K562 (cell line): ENCODE results near the gene MID1IP1. TPM values are rescaled to one million over a fixed set of nuclear protein-coding genes. Genes with fewer than 3 reads are reported as not detected.

Experiments
- ATAC-seq: fragments of 200-7000 bp; cut with Tn5 transposase; 3 replicates; pipeline ENCODE4 v1.9.1; 2020; ENCODE audit warnings: moderate library complexity
- BruUV-seq: library from RNA; stranded (reverse); fragments of 400-500 nt; replicated peaks from 2 replicates; lab custom pipeline; 2021; lab: Mats Ljungman, UMichigan
- CTCF ChIA-PET: fragments of 300-600 bp; formaldehyde crosslinking; extraction: SDS; loops from one replicate; lab custom pipeline; 2021; ENCODE audit warnings: low intra/inter-chr PET ratio; lab: Yijun Ruan, JAX
- POLR2A ChIA-PET: fragments of 300-600, 350-650 bp; sonication (Branson Sonifier 250); formaldehyde crosslinking; extraction: SDS; loops from one replicate; lab custom pipeline; 2021; ENCODE audit warnings: antibody characterized with exemption, inconsistent platforms; lab: Yijun Ruan, JAX
- DNase-seq, 4 experiments: peaks; one replicate each; pipeline versions ENCODE4 v3.0.0 to v3.0.0-alpha.2; 2011 to 2018; ENCODE audit warnings: low spot score in 3 of 4, mixed read lengths in 3 of 4; ENCODE audit errors: extremely low read depth in 1 of 4
- FAIRE-seq: peaks from 2 replicates; lab custom pipeline; 2011; peaks lifted over from hg19 to GRCh38; lab: Jason Lieb, UNC
- H2AFZ ChIP-seq: 2 replicates; pipeline ENCODE4 v1.6.0; 2011; ENCODE audit warnings: low read depth, low read length, control low read depth, inconsistent platforms
- H3K27ac ChIP-seq: fragments of 200-600 bp; 3 replicates; pipeline ENCODE4 v1.8.0; 2011; ENCODE audit warnings: low read depth, mild to moderate bottlenecking, control low read depth, inconsistent platforms, low read length, moderate library complexity, mixed read lengths; ENCODE audit errors: extremely low read depth
- H3K27me3 ChIP-seq, 2 experiments: fragments of 300-600 bp in 1 of 2; 2 replicates in 1 of 2; 3 replicates in 1 of 2; pipeline versions ENCODE4 v1.6.0 to v1.8.0; 2011; ENCODE audit warnings: inconsistent platforms in 2 of 2, low read length in 2 of 2, mild to moderate bottlenecking in 1 of 2, mixed read lengths in 1 of 2, moderate library complexity in 1 of 2; ENCODE audit not compliant: control insufficient read depth in 2 of 2, insufficient read depth in 2 of 2
- H3K36me3 ChIP-seq: fragments of 300-600 bp; 3 replicates; pipeline ENCODE4 v1.8.0; 2011; ENCODE audit warnings: mild to moderate bottlenecking, low read length, inconsistent platforms; ENCODE audit not compliant: control insufficient read depth, insufficient read depth
- H3K4me1 ChIP-seq, 2 experiments: fragments of 200-600 bp in 1 of 2; replicated peaks in 1 of 2; 2 replicates in 1 of 2; 3 replicates in 1 of 2; pipeline versions ENCODE4 v1.5.1 to v1.8.0; 2011; ENCODE audit warnings: inconsistent platforms in 2 of 2, low read length in 2 of 2, mild to moderate bottlenecking in 1 of 2, mixed read lengths in 1 of 2, moderate library complexity in 1 of 2; ENCODE audit not compliant: control insufficient read depth in 2 of 2, insufficient read depth in 2 of 2
- H3K4me2 ChIP-seq: 2 replicates; pipeline ENCODE4 v1.6.1; 2011; ENCODE audit warnings: low read length, control low read depth, inconsistent platforms, mixed read lengths; ENCODE audit not compliant: insufficient read depth
- H3K4me3 ChIP-seq: fragments of 200-600 bp; sonication (generic), shearing (Covaris generic); 2 replicates; pipeline ENCODE4 v1.5.1; 2016; ENCODE audit warnings: control low read depth, inconsistent platforms
- H3K79me2 ChIP-seq: fragments of 200-600 bp; 3 replicates; pipeline ENCODE4 v1.8.0; 2011; ENCODE audit warnings: low read length, inconsistent platforms; ENCODE audit not compliant: control insufficient read depth, insufficient read depth
- H3K9ac ChIP-seq, 2 experiments: 2 replicates each; pipeline versions ENCODE4 v1.6.0 to v1.6.1; 2011; ENCODE audit warnings: low read depth in 2 of 2, low read length in 2 of 2, control low read depth in 1 of 2, inconsistent platforms in 1 of 2, mild to moderate bottlenecking in 1 of 2, mixed read lengths in 1 of 2; ENCODE audit not compliant: insufficient read depth in 1 of 2
- H3K9me1 ChIP-seq: one replicate; pipeline ENCODE4 v1.6.0; 2011; ENCODE audit warnings: inconsistent platforms, mild to moderate bottlenecking, low read length, moderate library complexity; ENCODE audit not compliant: control insufficient read depth, insufficient read depth
- H3K9me3 ChIP-seq: replicated peaks from 2 replicates; pipeline ENCODE4 v1.5.1; 2011; ENCODE audit warnings: low read depth, low read length, inconsistent platforms; ENCODE audit not compliant: control insufficient read depth, insufficient read depth
- H4K20me1 ChIP-seq: replicated peaks from 2 replicates; pipeline ENCODE4 v1.6.1; 2011; ENCODE audit warnings: low read length, inconsistent platforms, mixed read lengths; ENCODE audit not compliant: control insufficient read depth, insufficient read depth
- BCOR ChIP-seq: fragments of 450-650 bp; IDR thresholded peaks from 2 replicates; pipeline ENCODE4 v1.6.1; 2016
- ESRRA ChIP-seq: fragments of 450-650 bp; IDR thresholded peaks from 2 replicates; pipeline ENCODE4 v1.6.1; 2014; ENCODE audit warnings: low read depth, mild to moderate bottlenecking, moderate library complexity, borderline replicate concordance
- KLF13 ChIP-seq: fragments of 450-650 bp; IDR thresholded peaks from 2 replicates; pipeline ENCODE4 v1.6.1; 2016; ENCODE audit warnings: missing genetic modification characterization, low read depth, mild to moderate bottlenecking, missing compliant biosample characterization, moderate library complexity, borderline replicate concordance
- MAFG ChIP-seq: fragments of 450-650 bp; conservative IDR thresholded peaks from 2 replicates; pipeline ENCODE4 v1.6.1; 2016; ENCODE audit warnings: missing genetic modification characterization, missing compliant biosample characterization
- MBD2 ChIP-seq: sonication (generic); IDR thresholded peaks from 2 replicates; pipeline ENCODE4 v1.6.1; 2016; ENCODE audit warnings: low read depth, borderline replicate concordance
- PPARD ChIP-seq: fragments of 250-450 bp; sonication (Bioruptor Pico); IDR thresholded peaks from 2 replicates; pipeline ENCODE4 v1.8.0; 2022; ENCODE audit warnings: inconsistent platforms, mild to moderate bottlenecking, moderate library complexity
- RFX7 ChIP-seq: fragments of 250-450 bp; sonication (Bioruptor Pico); IDR thresholded peaks from 2 replicates; pipeline ENCODE4 v1.5.1; 2021; ENCODE audit warnings: mild to moderate bottlenecking
- SMC3 ChIP-seq: conservative IDR thresholded peaks from 2 replicates; pipeline ENCODE4 v1.6.1; 2011; ENCODE audit warnings: low read depth, low read length, improper control_type of control experiment; ENCODE audit not compliant: insufficient read depth
- U2AF2 ChIP-seq: fragments of 200-400 bp; formaldehyde crosslinking; optimal IDR thresholded peaks from 2 replicates; pipeline ENCODE3; 2017; ENCODE audit warnings: low read depth, mild to moderate bottlenecking, low read length
- XRCC4 ChIP-seq: IDR thresholded peaks from one replicate; pipeline ENCODE4 v1.6.1; 2011; ENCODE audit not compliant: insufficient read depth, insufficient read length; ENCODE audit errors: extremely low read depth
- ZNF551 ChIP-seq: fragments of 250-450 bp; sonication (Bioruptor Pico); IDR thresholded peaks from 2 replicates; pipeline ENCODE4 v1.5.0; 2021; ENCODE audit warnings: mild to moderate bottlenecking, moderate library complexity
- ZNF75A ChIP-seq: fragments of 450-650 bp; formaldehyde crosslinking; IDR thresholded peaks from 2 replicates; pipeline ENCODE4 v1.4.0; 2020; ENCODE audit warnings: mild to moderate bottlenecking
- WGBS: fragments of 100-300 bp; shearing (Covaris generic); methylation state at CpG from one replicate; pipeline ENCODE4 v1.1.6; 2016; ENCODE audit warnings: low coverage, mixed read lengths; ENCODE audit not compliant: insufficient coverage; ENCODE audit errors: missing lambda C conversion rate; 5-methylcytosine and 5-hydroxymethylcytosine counted together
- in situ Hi-C: fragments of 300-500 bp; cut with MboI; formaldehyde crosslinking; loops from 4 replicates; pipeline ENCODE4 v1.15.0; 2018; ENCODE audit warnings: inconsistent platforms, mixed read lengths
- intact Hi-C: fragments of 100-400 bp; cut with micrococcal nuclease; formaldehyde crosslinking; loops from 2 replicates; pipeline ENCODE4 v1.14.2; 2022
- polyA plus RNA-seq, 8 experiments: library from polyadenylated mRNA; depleted of rRNA in 4 of 8; stranded (reverse) in 5 of 8; unstranded in 3 of 8; fragments of >200 nt; fragmentation: Nextera tagmentation in 2 of 8; fragmentation: Illumina TruSeq in 1 of 8; extraction: Ambion mirVana in 2 of 8; extraction: Trizol in 1 of 8; gene quantifications; 2 replicates each; pipeline versions ENCODE4 v1.2.1 to v1.2.3, GENCODE V29; 2011 to 2014; ENCODE audit warnings: inconsistent platforms in 1 of 8, missing spikeins in 1 of 8
- total RNA-seq, 7 experiments: library from RNA; depleted of rRNA in 6 of 7; stranded (reverse); fragments of >200 nt in 6 of 7; fragmentation: Illumina TruSeq in 2 of 7; extraction: Trizol in 2 of 7; gene quantifications; 2 replicates each; pipeline versions ENCODE4 v1.2.1 to v1.2.3, GENCODE V29; 2011 to 2021; ENCODE audit warnings: low replicate concordance in 1 of 7
- TF ChIP-seq, protein P1 (sequence below): sonication (generic); formaldehyde crosslinking; IDR thresholded peaks from 2 replicates; pipeline ENCODE4 v1.5.0; 2020; ENCODE audit warnings: missing genetic modification reagents
- TF ChIP-seq, protein P2 (sequence below): fragments of 450-650 bp; conservative IDR thresholded peaks from 2 replicates; pipeline ENCODE4 v1.6.1; 2016; ENCODE audit warnings: missing genetic modification characterization, low read depth, mild to moderate bottlenecking, missing compliant biosample characterization, moderate library complexity
- TF ChIP-seq, protein P3 (sequence below): IDR thresholded peaks from 2 replicates; pipeline ENCODE4 v1.6.1; 2012; ENCODE audit warnings: low read depth, low read length, improper control_type of control experiment, borderline replicate concordance
- TF ChIP-seq, protein P4 (sequence below): fragments of 250-450 bp; sonication (Bioruptor Pico); IDR thresholded peaks from 2 replicates; pipeline ENCODE4 v1.8.0; 2022; ENCODE audit warnings: moderate library complexity, mild to moderate bottlenecking, inconsistent platforms

MID1IP1 gene
- total and polyA plus RNA-seq, 9 of the 15 experiments (the other 6 are each of a cell fraction or from before 2014, with no cell fraction given) = 0.51 to 102 (median 27.5) TPM

DNA sequence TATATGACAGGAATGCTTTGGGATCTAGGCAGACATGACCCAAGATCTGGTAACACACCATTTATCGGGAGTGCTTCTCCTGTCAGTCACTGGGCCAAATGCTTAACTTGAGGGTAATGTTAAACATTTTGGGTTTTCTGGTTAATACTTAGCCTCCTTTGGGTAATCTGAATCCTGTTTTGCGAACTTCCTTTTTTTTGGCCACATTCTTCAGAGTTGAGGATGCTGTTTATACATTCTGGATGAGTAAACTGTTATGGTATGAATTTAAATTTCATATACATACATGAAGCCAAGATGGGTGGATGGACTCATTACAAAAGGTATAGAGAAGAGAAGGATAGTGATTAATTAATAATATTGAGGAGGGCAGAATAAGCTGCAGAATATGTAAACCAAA lies 36.1 kb downstream of the MID1IP1 start (continued):
- TF ChIP-seq, protein P1, sequence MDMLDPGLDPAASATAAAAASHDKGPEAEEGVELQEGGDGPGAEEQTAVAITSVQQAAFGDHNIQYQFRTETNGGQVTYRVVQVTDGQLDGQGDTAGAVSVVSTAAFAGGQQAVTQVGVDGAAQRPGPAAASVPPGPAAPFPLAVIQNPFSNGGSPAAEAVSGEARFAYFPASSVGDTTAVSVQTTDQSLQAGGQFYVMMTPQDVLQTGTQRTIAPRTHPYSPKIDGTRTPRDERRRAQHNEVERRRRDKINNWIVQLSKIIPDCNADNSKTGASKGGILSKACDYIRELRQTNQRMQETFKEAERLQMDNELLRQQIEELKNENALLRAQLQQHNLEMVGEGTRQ (CRISPR knock-in tag) = no peak
- TF ChIP-seq SMC3 (no peak), ZNF551 (CRISPR knock-in tag) (no peak)
- TF ChIP-seq, protein P2, sequence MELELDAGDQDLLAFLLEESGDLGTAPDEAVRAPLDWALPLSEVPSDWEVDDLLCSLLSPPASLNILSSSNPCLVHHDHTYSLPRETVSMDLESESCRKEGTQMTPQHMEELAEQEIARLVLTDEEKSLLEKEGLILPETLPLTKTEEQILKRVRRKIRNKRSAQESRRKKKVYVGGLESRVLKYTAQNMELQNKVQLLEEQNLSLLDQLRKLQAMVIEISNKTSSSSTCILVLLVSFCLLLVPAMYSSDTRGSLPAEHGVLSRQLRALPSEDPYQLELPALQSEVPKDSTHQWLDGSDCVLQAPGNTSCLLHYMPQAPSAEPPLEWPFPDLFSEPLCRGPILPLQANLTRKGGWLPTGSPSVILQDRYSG = no peak
- TF ChIP-seq, protein P3, sequence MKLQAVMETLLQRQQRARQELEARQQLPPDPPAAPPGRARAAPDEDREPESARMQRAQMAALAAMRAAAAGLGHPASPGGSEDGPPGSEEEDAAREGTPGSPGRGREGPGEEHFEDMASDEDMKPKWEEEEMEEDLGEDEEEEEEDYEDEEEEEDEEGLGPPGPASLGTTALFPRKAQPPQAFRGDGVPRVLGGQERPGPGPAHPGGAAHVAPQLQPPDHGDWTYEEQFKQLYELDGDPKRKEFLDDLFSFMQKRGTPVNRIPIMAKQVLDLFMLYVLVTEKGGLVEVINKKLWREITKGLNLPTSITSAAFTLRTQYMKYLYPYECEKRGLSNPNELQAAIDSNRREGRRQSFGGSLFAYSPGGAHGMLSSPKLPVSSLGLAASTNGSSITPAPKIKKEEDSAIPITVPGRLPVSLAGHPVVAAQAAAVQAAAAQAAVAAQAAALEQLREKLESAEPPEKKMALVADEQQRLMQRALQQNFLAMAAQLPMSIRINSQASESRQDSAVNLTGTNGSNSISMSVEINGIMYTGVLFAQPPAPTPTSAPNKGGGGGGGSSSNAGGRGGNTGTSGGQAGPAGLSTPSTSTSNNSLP = no peak

DNA sequence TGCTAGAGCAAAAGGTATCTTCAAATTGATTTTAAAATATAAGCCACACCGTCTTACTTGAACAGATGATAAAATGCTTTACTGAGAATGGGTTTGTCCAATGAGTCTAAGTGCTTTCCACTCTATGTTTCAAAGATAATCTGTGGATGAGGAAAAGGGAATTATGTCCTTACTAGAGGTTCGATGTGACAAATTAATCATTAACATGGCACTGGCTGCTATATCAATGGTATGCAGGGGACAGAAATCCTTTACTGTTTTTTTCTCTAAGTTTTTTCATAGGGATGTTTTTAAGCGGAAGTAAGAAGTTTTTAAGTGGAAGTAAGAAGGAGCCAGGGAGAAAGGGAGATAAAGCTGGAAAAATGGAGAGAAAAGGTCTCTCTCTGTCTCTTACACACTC lies 38.0 kb downstream of the MID1IP1 start:
- H3K9ac ChIP-seq = no peak overlapping the region
- no peak overlapping the region for H3K4me3 ChIP-seq
- H3K79me2 ChIP-seq = no peaks in the 10 kb centered on the region
- ChIA-PET POLR2A (interaction anchor here (0.6 kb wide), 1 partner anchor 9 kb away, joined by 3 read pairs; no protein-coding TSS in a partner anchor), CTCF (no interaction called here)
- FAIRE-seq = no peak
- H3K9me1 ChIP-seq = no peaks in the 10 kb centered on the region
- H3K36me3 ChIP-seq = no peaks in the 10 kb centered on the region
- WGBS = 22% methylated on average over 3 of the region's 3 CpGs
- ATAC-seq = no peak
- BruUV-seq = no TSS peak
- H3K9me3 ChIP-seq = no peaks in the 10 kb centered on the region
- no peak overlapping the region for H3K27ac ChIP-seq
- peaks cover 0 to 20% of the 10 kb centered on the region in 2 experiments; a peak in 2 of 5 replicates for H3K4me1 ChIP-seq
- no peak overlapping the region for H3K4me2 ChIP-seq
- no peaks in the 10 kb centered on the region for H3K27me3 ChIP-seq
- no peak overlapping the region for H2AFZ ChIP-seq
- intact Hi-C loops (no loop called here), in situ Hi-C loops (no loop called here)
- no peak for DNase-seq
- H4K20me1 ChIP-seq = no peaks in the 10 kb centered on the region
- TF ChIP-seq RFX7 (no peak), PPARD (no peak), ZNF75A (no peak), ESRRA (no peak), U2AF2 (no peak), BCOR (no peak), MAFG (tag) (no peak), XRCC4 (no peak), MBD2 (no peak), KLF13 (tag) (no peak)
- TF ChIP-seq, protein P2 = no peak
- TF ChIP-seq, protein P4, sequence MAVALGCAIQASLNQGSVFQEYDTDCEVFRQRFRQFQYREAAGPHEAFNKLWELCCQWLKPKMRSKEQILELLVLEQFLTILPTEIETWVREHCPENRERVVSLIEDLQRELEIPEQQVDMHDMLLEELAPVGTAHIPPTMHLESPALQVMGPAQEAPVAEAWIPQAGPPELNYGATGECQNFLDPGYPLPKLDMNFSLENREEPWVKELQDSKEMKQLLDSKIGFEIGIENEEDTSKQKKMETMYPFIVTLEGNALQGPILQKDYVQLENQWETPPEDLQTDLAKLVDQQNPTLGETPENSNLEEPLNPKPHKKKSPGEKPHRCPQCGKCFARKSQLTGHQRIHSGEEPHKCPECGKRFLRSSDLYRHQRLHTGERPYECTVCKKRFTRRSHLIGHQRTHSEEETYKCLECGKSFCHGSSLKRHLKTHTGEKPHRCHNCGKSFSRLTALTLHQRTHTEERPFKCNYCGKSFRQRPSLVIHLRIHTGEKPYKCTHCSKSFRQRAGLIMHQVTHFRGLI (CRISPR knock-in tag) = no peak
